Measurements from ENCODE around the gene NECTIN2.
"Not testable (repeated sequence)": the region's sequence is repeated elsewhere in the genome, so short reads cannot be mapped to it uniquely, and the experiment has no call there.

NECTIN2 gene

GRCh38 chr19:44887648-44888047 lies 41.6 kb downstream of the NECTIN2 start:
- DNase-seq = no peak

GRCh38 chr19:44888335-44888734 lies 42.2 kb downstream of the NECTIN2 start:
- DNase-seq = not testable (repeated sequence)

- no peak for DNase-seq
These were observed 43.8 kb downstream of the NECTIN2 start for GRCh38 chr19:44889830-44890365.

GRCh38 chr19:44890366-44891015 lies 44.4 kb downstream of the NECTIN2 start:
- peak; percentile 100 for DNase-seq

GRCh38 chr19:44891016-44891882 lies 45.2 kb downstream of the NECTIN2 start, which contains the start of gene TOMM40:
Gene TOMM40, plus strand, starts transcription at chr19:44891254. Its CDS starts 162 bp downstream, at chr19:44891416.
- peak; percentile 99 for DNase-seq

GRCh38 chr19:44892932-44893331 lies 46.8 kb downstream of the NECTIN2 start:
- no peak for DNase-seq

GRCh38 chr19:44893332-44894051 lies 47.4 kb downstream of the NECTIN2 start:
- DNase-seq = no peak

GRCh38 chr19:44894052-44894400 lies 47.9 kb downstream of the NECTIN2 start:
- DNase-seq = no peak

- no peak for DNase-seq
These were observed 48.8 kb downstream of the NECTIN2 start for GRCh38 chr19:44894946-44895345.

- DNase-seq = no peak
These were observed 51.7 kb downstream of the NECTIN2 start for GRCh38 chr19:44897835-44898234.

GRCh38 chr19:44900328-44901244 lies 54.5 kb downstream of the NECTIN2 start:
- DNase-seq = no peak

- DNase-seq = no peak
These were observed 57.1 kb downstream of the NECTIN2 start for GRCh38 chr19:44903216-44903601.

- peak; percentile 43 for DNase-seq
These were observed 57.7 kb downstream of the NECTIN2 start for GRCh38 chr19:44903602-44904425.

- DNase-seq = no peak
These were observed 58.4 kb downstream of the NECTIN2 start for GRCh38 chr19:44904426-44904994.

- no peak for DNase-seq
These were observed 59.5 kb downstream of the NECTIN2 start, which contains the start of gene APOE for GRCh38 chr19:44905437-44906160. Gene APOE, plus strand, starts transcription at chr19:44905796. Its CDS starts 829 bp downstream, at chr19:44906625.

- DNase-seq = no peak
These were observed 61.5 kb downstream of the NECTIN2 start for GRCh38 chr19:44907613-44908012.

- DNase-seq = no peak
These were observed 62.2 kb downstream of the NECTIN2 start for GRCh38 chr19:44908074-44908835.

- no peak for DNase-seq
These were observed 62.8 kb downstream of the NECTIN2 start for GRCh38 chr19:44908836-44909261.

GRCh38 chr19:44909775-44910174 lies 63.7 kb downstream of the NECTIN2 start:
- no peak for DNase-seq
